K562 (cell line): ENCODE measurements around the gene LSM4. TPM values are rescaled to one million over a fixed set of nuclear protein-coding genes. Genes with fewer than 3 reads are reported as not detected.

Experiments used
- ARNT ChIP-seq, 2 experiments: fragments of 450-650 bp; IDR thresholded peaks; 2 replicates each; pipeline ENCODE4 v1.6.1; 2016; ENCODE audit warnings: mild to moderate bottlenecking in 1 of 2
- BCLAF1 ChIP-seq, 2 experiments: fragments of 450-650 bp in 1 of 2; IDR thresholded peaks; 2 replicates each; pipeline ENCODE4 v1.6.1; 2011 to 2017; ENCODE audit warnings: low read depth in 2 of 2, antibody characterized with exemption in 1 of 2, borderline replicate concordance in 1 of 2, low read length in 1 of 2, mild to moderate bottlenecking in 1 of 2, mixed read lengths in 1 of 2; ENCODE audit not compliant: control insufficient read depth in 1 of 2
- ESRRA ChIP-seq: fragments of 450-650 bp; IDR thresholded peaks from 2 replicates; pipeline ENCODE4 v1.6.1; 2014; ENCODE audit warnings: low read depth, mild to moderate bottlenecking, moderate library complexity, borderline replicate concordance
- ETV6 ChIP-seq, 3 experiments: fragments of 150-350 bp in 1 of 3; sonication (generic) in 1 of 3; formaldehyde crosslinking in 1 of 3; IDR thresholded peaks; 2 replicates each; pipeline versions ENCODE4 v1.6.1 to v1.8.0; 2014 to 2022; ENCODE audit warnings: borderline replicate concordance in 2 of 3, low read depth in 2 of 3, antibody characterized with exemption in 1 of 3, low read length in 1 of 3, mild to moderate bottlenecking in 1 of 3, missing genetic modification reagents in 1 of 3
- FOS ChIP-seq: IDR thresholded peaks from 3 replicates; pipeline ENCODE4 v1.6.1; 2011; ENCODE audit not compliant: insufficient read length; ENCODE audit errors: extremely low read depth
- FOSL1 ChIP-seq: fragments of 200-800 bp; sonication (Bioruptor generic); conservative IDR thresholded peaks from 2 replicates; pipeline ENCODE4 v1.6.1; 2016; ENCODE audit warnings: missing genetic modification characterization, missing compliant biosample characterization
- LCOR ChIP-seq: sonication (generic); formaldehyde crosslinking; IDR thresholded peaks from 2 replicates; pipeline ENCODE4 v1.8.0; 2022; ENCODE audit warnings: mild to moderate bottlenecking, missing genetic modification reagents
- NONO ChIP-seq, 2 experiments: fragments of 200-400 bp in 1 of 2; fragments of 450-650 bp in 1 of 2; formaldehyde crosslinking in 1 of 2; IDR thresholded peaks; 2 replicates each; pipeline ENCODE4 v1.6.1; 2017; ENCODE audit warnings: low read depth in 2 of 2, mild to moderate bottlenecking in 2 of 2, moderate library complexity in 2 of 2, low read length in 1 of 2
- PCBP1 ChIP-seq: fragments of 200-400 bp; formaldehyde crosslinking; IDR thresholded peaks from 2 replicates; pipeline ENCODE4 v1.6.1; 2018; ENCODE audit warnings: mild to moderate bottlenecking, low read depth, low read length; ENCODE audit not compliant: poor library complexity, severe bottlenecking
- XRCC3 ChIP-seq: fragments of 450-650 bp; IDR thresholded peaks from 2 replicates; pipeline ENCODE4 v1.6.1; 2017; ENCODE audit warnings: mild to moderate bottlenecking, moderate library complexity
- ZNF316 ChIP-seq: fragments of 450-650 bp; IDR thresholded peaks from 2 replicates; pipeline ENCODE4 v1.6.1; 2016
- ZNF445 ChIP-seq: fragments of 250-450 bp; sonication (Bioruptor Pico); IDR thresholded peaks from 2 replicates; pipeline ENCODE4 v1.4.0; 2020; ENCODE audit warnings: low read depth, mild to moderate bottlenecking, moderate library complexity
- ZNF507 ChIP-seq: conservative IDR thresholded peaks from 2 replicates; pipeline ENCODE4 v1.6.1; 2017; ENCODE audit warnings: missing genetic modification characterization, missing compliant biosample characterization
- ZNF699 ChIP-seq: fragments of 250-450 bp; sonication (Bioruptor Pico); IDR thresholded peaks from 2 replicates; pipeline ENCODE4 v1.8.0; 2021; ENCODE audit warnings: mild to moderate bottlenecking, moderate library complexity; ENCODE audit not compliant: insufficient replicate concordance
- ZNF780A ChIP-seq: fragments of 250-450 bp; sonication (Bioruptor Pico); IDR thresholded peaks from 2 replicates; pipeline ENCODE4 v1.5.0; 2021; ENCODE audit warnings: mild to moderate bottlenecking
- polyA plus RNA-seq, 8 experiments: library from polyadenylated mRNA; depleted of rRNA in 4 of 8; stranded (reverse) in 5 of 8; unstranded in 3 of 8; fragments of >200 nt; fragmentation: Nextera tagmentation in 2 of 8; fragmentation: Illumina TruSeq in 1 of 8; extraction: Ambion mirVana in 2 of 8; extraction: Trizol in 1 of 8; gene quantifications; 2 replicates each; pipeline versions ENCODE4 v1.2.1 to v1.2.3, GENCODE V29; 2011 to 2014; ENCODE audit warnings: inconsistent platforms in 1 of 8, missing spikeins in 1 of 8
- total RNA-seq, 7 experiments: library from RNA; depleted of rRNA in 6 of 7; stranded (reverse); fragments of >200 nt in 6 of 7; fragmentation: Illumina TruSeq in 2 of 7; extraction: Trizol in 2 of 7; gene quantifications; 2 replicates each; pipeline versions ENCODE4 v1.2.1 to v1.2.3, GENCODE V29; 2011 to 2021; ENCODE audit warnings: low replicate concordance in 1 of 7
- TF ChIP-seq, protein P1 (sequence below): fragments of 250-450 bp; sonication (Bioruptor Pico); IDR thresholded peaks from 2 replicates; pipeline ENCODE4 v1.4.0; 2020
- TF ChIP-seq, protein P2 (sequence below): sonication (generic); formaldehyde crosslinking; IDR thresholded peaks from 2 replicates; pipeline ENCODE4 v1.8.0; 2022; ENCODE audit warnings: mild to moderate bottlenecking, low read depth, missing genetic modification reagents

The LSM4 gene
- total and polyA plus RNA-seq, 9 of the 15 experiments (the other 6 are each of a cell fraction or from before 2014, with no cell fraction given) = 11.9 to 763 (median 202) TPM

- TF ChIP-seq, protein P1, sequence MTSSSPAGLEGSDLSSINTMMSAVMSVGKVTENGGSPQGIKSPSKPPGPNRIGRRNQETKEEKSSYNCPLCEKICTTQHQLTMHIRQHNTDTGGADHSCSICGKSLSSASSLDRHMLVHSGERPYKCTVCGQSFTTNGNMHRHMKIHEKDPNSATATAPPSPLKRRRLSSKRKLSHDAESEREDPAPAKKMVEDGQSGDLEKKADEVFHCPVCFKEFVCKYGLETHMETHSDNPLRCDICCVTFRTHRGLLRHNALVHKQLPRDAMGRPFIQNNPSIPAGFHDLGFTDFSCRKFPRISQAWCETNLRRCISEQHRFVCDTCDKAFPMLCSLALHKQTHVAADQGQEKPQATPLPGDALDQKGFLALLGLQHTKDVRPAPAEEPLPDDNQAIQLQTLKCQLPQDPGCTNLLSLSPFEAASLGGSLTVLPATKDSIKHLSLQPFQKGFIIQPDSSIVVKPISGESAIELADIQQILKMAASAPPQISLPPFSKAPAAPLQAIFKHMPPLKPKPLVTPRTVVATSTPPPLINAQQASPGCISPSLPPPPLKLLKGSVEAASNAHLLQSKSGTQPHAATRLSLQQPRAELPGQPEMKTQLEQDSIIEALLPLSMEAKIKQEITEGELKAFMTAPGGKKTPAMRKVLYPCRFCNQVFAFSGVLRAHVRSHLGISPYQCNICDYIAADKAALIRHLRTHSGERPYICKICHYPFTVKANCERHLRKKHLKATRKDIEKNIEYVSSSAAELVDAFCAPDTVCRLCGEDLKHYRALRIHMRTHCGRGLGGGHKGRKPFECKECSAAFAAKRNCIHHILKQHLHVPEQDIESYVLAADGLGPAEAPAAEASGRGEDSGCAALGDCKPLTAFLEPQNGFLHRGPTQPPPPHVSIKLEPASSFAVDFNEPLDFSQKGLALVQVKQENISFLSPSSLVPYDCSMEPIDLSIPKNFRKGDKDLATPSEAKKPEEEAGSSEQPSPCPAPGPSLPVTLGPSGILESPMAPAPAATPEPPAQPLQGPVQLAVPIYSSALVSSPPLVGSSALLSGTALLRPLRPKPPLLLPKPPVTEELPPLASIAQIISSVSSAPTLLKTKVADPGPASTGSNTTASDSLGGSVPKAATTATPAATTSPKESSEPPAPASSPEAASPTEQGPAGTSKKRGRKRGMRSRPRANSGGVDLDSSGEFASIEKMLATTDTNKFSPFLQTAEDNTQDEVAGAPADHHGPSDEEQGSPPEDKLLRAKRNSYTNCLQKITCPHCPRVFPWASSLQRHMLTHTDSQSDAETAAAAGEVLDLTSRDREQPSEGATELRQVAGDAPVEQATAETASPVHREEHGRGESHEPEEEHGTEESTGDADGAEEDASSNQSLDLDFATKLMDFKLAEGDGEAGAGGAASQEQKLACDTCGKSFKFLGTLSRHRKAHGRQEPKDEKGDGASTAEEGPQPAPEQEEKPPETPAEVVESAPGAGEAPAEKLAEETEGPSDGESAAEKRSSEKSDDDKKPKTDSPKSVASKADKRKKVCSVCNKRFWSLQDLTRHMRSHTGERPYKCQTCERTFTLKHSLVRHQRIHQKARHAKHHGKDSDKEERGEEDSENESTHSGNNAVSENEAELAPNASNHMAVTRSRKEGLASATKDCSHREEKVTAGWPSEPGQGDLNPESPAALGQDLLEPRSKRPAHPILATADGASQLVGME = no peak
- TF ChIP-seq ZNF780A (CRISPR knock-in tag) (no peak), ZNF507 (no peak), ZNF445 (no peak), PCBP1 (no peak), ESRRA (peak; percentile 33; the same call in 1 of the 2 replicates), FOS (peak; percentile 84), LCOR (peak; percentile 47; the same call in 1 of the 2 replicates), ETV6 (IDR thresholded peaks at IDR 0.05; ENCODE audit: borderline replicate concordance in 1 of 2, low read depth in 2 of 2, low read length in 1 of 2) (no peak), ETV6 (CRISPR knock-in tag; IDR thresholded peaks at IDR 0.05; ENCODE audit: borderline replicate concordance) (no peak), ZNF699 (CRISPR knock-in tag) (no peak), BCLAF1 (IDR thresholded peaks at IDR 0.05; ENCODE audit: borderline replicate concordance in 1 of 2, control insufficient read depth in 1 of 2, low read depth in 2 of 2, low read length in 1 of 2) (no peak), NONO (IDR thresholded peaks at IDR 0.05; ENCODE audit: low read depth in 2 of 2, low read length in 1 of 2) (no peak), XRCC3 (no peak), FOSL1 (0 out of 2 replicates have a peak, but pooled peaks have one; percentile 20), ZNF316 (peak; percentile 67), ARNT (IDR thresholded peaks at IDR 0.05) (peak in 1 of 2 experiments; percentile 21; a peak in 1 of 4 replicates)
- TF ChIP-seq, protein P2, sequence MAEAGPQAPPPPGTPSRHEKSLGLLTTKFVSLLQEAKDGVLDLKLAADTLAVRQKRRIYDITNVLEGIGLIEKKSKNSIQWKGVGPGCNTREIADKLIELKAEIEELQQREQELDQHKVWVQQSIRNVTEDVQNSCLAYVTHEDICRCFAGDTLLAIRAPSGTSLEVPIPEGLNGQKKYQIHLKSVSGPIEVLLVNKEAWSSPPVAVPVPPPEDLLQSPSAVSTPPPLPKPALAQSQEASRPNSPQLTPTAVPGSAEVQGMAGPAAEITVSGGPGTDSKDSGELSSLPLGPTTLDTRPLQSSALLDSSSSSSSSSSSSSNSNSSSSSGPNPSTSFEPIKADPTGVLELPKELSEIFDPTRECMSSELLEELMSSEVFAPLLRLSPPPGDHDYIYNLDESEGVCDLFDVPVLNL = no peak
Observed at GRCh38 chr19:18328340-18329034, 5.6 kb upstream of the LSM4 start (continued).
